ENCODE data around the gene SSR4. TPM values are rescaled to one million over a fixed set of nuclear protein-coding genes. Genes with fewer than 3 reads are reported as not detected.

The SSR4 gene
- total RNA-seq, 1 experiment from 2014 or later = 298 TPM

DNA sequence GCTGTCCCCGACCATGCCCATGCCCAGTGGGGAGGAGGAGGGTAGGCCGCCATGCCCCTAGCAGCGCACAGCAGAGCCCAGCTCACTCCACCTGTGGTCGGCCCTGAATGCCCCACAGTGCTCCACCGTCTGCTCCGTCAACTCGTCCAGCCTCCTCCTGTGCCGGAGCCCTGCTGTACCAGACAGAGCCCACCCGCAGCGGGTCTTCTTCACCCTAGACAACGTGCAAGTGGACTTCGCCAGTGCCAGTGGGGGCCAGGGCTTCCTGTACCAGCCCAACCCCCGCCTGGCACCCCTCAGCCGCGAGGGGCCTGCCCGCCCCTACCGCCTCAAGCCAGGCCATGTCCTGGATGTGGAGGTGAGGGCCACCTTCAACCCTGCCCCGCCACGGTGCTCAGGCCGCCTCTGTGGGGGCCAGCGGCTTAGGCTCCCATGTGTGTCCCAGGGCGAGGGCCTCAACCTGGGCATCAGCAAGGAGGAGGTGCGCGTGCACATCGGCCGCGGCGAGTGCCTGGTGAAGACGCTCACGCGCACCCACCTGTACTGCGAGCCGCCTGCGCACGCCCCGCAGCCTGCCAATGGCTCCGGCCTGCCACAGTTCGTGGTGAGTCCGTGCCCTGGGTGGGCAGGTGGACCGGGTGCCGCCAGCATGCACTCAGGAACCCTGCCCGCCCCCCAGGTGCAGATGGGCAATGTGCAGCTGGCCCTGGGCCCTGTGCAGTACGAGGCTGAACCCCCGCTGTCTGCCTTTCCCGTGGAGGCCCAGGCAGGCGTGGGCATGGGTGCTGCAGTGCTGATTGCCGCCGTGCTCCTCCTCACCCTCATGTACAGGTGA lies 20.5 kb upstream of the SSR4 start:
- no peak overlapping the region for H3K27ac ChIP-seq (ENCODE audit: low read length)
- no peak overlapping the region for H3K4me3 ChIP-seq (ENCODE audit: low read length)
- H3K27me3 ChIP-seq (ENCODE audit: low read length) = no peaks in the 10 kb centered on the region
- H3F3A ChIP-seq (ENCODE audit: low read length, unreplicated experiment) = no peaks in the 10 kb centered on the region
- CTCF ChIA-PET = no interaction called here
- H4K20me1 ChIP-seq (ENCODE audit: low read length) = no peaks in the 10 kb centered on the region
- no TSS peak for BruUV-seq (replicated peaks)
- no peaks in the 10 kb centered on the region for H3K9me2 ChIP-seq (replicated peaks; ENCODE audit: low read length)
- ATAC-seq = no peak
- H3K4me2 ChIP-seq (ENCODE audit: low read length) = no peak overlapping the region
- POLR2A ChIA-PET (ENCODE audit: unreplicated experiment) = no interaction called here
- H2AFZ ChIP-seq (ENCODE audit: low read length) = no peak overlapping the region
- no peak for DNase-seq
- intact Hi-C loops (cut with micrococcal nuclease) = no loop called here
- no peaks in the 10 kb centered on the region for H3K9me3 ChIP-seq (ENCODE audit: low read length)
- no peaks in the 10 kb centered on the region for H3K4me1 ChIP-seq (ENCODE audit: insufficient read depth, low read length)
- H3K79me2 ChIP-seq (ENCODE audit: low read length) = no peaks in the 10 kb centered on the region
- TF ChIP-seq EZH2phosphoT487 (IDR thresholded peaks at IDR 0.05; ENCODE audit: borderline replicate concordance, low read length) = no peak
- TF ChIP-seq EZH2 (IDR thresholded peaks at IDR 0.05; ENCODE audit: low read length, unreplicated experiment) = no peak
- H3K9ac ChIP-seq (ENCODE audit: low read length) = no peak overlapping the region
- H3K36me3 ChIP-seq (ENCODE audit: low read depth, low read length) = peaks cover 2% of the 10 kb centered on the region; the same call in 1 of the 2 replicates

DNA sequence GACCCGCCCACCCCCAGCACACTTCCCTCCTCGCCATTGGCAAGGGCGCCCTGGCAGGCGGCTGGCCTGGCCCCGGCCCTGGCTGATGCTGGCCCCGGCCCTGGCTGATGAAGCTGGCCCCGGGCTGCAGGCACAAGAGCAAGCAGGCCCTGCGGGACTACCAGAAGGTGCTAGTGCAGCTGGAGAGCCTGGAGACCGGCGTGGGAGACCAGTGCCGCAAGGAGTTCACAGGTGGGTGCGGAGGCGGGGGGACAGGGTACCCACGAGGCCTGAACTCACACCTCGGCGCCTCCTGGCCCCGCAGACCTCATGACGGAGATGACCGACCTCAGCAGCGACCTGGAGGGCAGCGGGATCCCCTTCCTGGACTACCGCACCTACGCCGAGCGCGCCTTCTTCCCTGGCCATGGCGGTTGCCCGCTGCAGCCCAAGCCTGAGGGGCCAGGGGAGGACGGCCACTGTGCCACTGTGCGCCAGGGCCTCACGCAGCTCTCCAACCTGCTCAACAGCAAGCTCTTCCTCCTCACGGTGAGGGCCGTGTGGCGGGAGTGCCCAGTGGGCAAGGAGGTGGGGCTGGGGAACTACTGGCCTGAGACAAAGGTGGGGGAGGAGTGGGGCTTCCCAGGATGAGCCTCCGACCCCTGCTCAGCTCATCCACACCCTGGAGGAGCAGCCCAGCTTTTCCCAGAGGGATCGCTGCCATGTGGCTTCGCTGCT lies 19.7 kb upstream of the SSR4 start:
- CTCF ChIA-PET = interaction anchor here (0.6 kb wide), 1 partner anchor 16 kb away, joined by 6 read pairs; no protein-coding TSS in a partner anchor
- TF ChIP-seq EZH2phosphoT487 (IDR thresholded peaks at IDR 0.05; ENCODE audit: borderline replicate concordance, low read length) = no peak
- TF ChIP-seq EZH2 (IDR thresholded peaks at IDR 0.05; ENCODE audit: low read length, unreplicated experiment) = no peak
- TF ChIP-seq, protein P1, sequence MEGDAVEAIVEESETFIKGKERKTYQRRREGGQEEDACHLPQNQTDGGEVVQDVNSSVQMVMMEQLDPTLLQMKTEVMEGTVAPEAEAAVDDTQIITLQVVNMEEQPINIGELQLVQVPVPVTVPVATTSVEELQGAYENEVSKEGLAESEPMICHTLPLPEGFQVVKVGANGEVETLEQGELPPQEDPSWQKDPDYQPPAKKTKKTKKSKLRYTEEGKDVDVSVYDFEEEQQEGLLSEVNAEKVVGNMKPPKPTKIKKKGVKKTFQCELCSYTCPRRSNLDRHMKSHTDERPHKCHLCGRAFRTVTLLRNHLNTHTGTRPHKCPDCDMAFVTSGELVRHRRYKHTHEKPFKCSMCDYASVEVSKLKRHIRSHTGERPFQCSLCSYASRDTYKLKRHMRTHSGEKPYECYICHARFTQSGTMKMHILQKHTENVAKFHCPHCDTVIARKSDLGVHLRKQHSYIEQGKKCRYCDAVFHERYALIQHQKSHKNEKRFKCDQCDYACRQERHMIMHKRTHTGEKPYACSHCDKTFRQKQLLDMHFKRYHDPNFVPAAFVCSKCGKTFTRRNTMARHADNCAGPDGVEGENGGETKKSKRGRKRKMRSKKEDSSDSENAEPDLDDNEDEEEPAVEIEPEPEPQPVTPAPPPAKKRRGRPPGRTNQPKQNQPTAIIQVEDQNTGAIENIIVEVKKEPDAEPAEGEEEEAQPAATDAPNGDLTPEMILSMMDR (conservative IDR thresholded peaks at IDR 0.05; ENCODE audit: low read depth, low read length) = no peak
- Histone ChIP-seq H3K4me1 (ENCODE audit: insufficient read depth, low read length) (no peaks in the 10 kb centered on the region), H3K4me3 (ENCODE audit: low read length) (no peak overlapping the region), H3F3A (ENCODE audit: low read length, unreplicated experiment) (no peaks in the 10 kb centered on the region), H3K9ac (ENCODE audit: low read length) (no peak overlapping the region), H2AFZ (ENCODE audit: low read length) (no peak overlapping the region), H3K36me3 (ENCODE audit: low read depth, low read length) (peaks cover 2% of the 10 kb centered on the region; the same call in 1 of the 2 replicates), H3K27ac (ENCODE audit: low read length) (no peak overlapping the region), H3K9me2 (replicated peaks; ENCODE audit: low read length) (no peaks in the 10 kb centered on the region), H4K20me1 (ENCODE audit: low read length) (no peaks in the 10 kb centered on the region), H3K79me2 (ENCODE audit: low read length) (no peaks in the 10 kb centered on the region), H3K27me3 (ENCODE audit: low read length) (no peaks in the 10 kb centered on the region), H3K9me3 (ENCODE audit: low read length) (no peaks in the 10 kb centered on the region), H3K4me2 (ENCODE audit: low read length) (no peak overlapping the region)
- POLR2A ChIA-PET (ENCODE audit: unreplicated experiment) = interaction anchor here (0.5 kb wide), 1 partner anchor 9 kb away, joined by 10 read pairs; no protein-coding TSS in a partner anchor
- intact Hi-C loops (cut with micrococcal nuclease) = no loop called here
- no TSS peak for BruUV-seq (replicated peaks)
- ATAC-seq = no peak
- no peak for DNase-seq

DNA sequence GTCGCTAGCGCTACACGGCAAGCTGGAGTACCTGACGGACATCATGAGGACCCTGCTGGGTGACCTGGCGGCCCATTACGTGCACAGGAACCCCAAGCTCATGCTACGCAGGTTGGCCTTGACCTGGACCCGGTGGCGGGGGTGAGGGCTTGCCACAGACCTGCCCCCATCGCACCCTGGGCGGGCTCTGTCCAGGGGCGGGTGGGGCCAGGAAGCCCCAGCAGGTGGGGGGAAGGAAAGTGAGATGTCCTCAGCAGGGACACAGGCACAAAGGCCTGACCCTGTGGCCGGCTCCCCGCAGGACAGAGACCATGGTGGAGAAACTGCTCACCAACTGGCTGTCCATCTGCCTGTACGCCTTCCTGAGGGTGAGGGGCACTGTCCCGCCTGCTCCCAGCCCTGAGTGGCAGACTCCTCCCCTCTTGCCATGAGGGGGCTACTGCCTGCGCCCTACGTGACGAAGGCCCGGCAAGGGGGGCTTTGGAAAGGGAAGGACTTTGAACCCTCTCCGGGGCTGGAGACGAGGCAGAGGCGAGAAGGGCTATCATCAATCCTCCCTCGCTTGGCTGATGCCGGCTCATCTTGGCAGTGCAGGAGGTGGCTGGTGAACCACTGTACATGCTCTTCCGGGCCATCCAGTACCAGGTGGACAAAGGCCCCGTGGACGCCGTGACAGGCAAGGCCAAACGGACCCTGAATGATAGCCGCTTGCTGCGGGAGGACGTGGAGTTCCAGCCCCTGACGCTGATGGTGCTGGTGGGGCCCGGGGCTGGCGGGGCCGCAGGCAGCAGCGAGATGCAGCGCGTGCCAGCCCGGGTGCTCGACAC lies 19.0 kb upstream of the SSR4 start:
- intact Hi-C loops (cut with micrococcal nuclease) = no loop called here
- Histone ChIP-seq H3K36me3 (ENCODE audit: low read depth, low read length) (peaks cover 2% of the 10 kb centered on the region; the same call in 1 of the 2 replicates), H3K27me3 (ENCODE audit: low read length) (no peaks in the 10 kb centered on the region), H3K9ac (ENCODE audit: low read length) (no peak overlapping the region), H3K4me1 (ENCODE audit: insufficient read depth, low read length) (no peaks in the 10 kb centered on the region), H3K27ac (ENCODE audit: low read length) (peak overlapping the region; percentile 16; the same call in 1 of the 2 replicates), H3F3A (ENCODE audit: low read length, unreplicated experiment) (no peaks in the 10 kb centered on the region), H3K4me3 (ENCODE audit: low read length) (no peak overlapping the region), H3K9me2 (replicated peaks; ENCODE audit: low read length) (no peaks in the 10 kb centered on the region), H3K9me3 (ENCODE audit: low read length) (no peaks in the 10 kb centered on the region), H3K79me2 (ENCODE audit: low read length) (no peaks in the 10 kb centered on the region), H3K4me2 (ENCODE audit: low read length) (no peak overlapping the region), H2AFZ (ENCODE audit: low read length) (no peak overlapping the region), H4K20me1 (ENCODE audit: low read length) (no peaks in the 10 kb centered on the region)
- TF ChIP-seq, protein P1 (conservative IDR thresholded peaks at IDR 0.05; ENCODE audit: low read depth, low read length) = no peak
- TF ChIP-seq EZH2phosphoT487 (IDR thresholded peaks at IDR 0.05; ENCODE audit: borderline replicate concordance, low read length) = no peak
- CTCF ChIA-PET = interaction anchor here (0.6 kb wide), 1 partner anchor 16 kb away, joined by 6 read pairs; no protein-coding TSS in a partner anchor
- POLR2A ChIA-PET (ENCODE audit: unreplicated experiment) = no interaction called here
- DNase-seq = no peak
- ATAC-seq = no peak
- BruUV-seq (replicated peaks) = no TSS peak
